Stomach (tissue), 4 donors: Measurements from ENCODE around the gene CDC16.

Source experiments
- EP300 ChIP-seq: sonication (generic); formaldehyde crosslinking; IDR thresholded peaks from one replicate; pipeline ENCODE4 v1.6.1; 2017; ENCODE audit warnings: antibody characterized with exemption
- POLR2A ChIP-seq, 4 donors: fragments of 450-650 bp; IDR thresholded peaks; one replicate each; pipeline ENCODE4 v1.6.1; 2016; ENCODE audit warnings: antibody characterized with exemption in 4 of 4, control low read depth in 2 of 4, mild to moderate bottlenecking in 1 of 4, moderate library complexity in 1 of 4
- POLR2AphosphoS5 ChIP-seq, 3 donors: sonication (generic); formaldehyde crosslinking; IDR thresholded peaks; one replicate each; pipeline ENCODE4 v1.6.1; 2016; ENCODE audit warnings: antibody characterized with exemption in 3 of 3
- TF ChIP-seq, protein P1 (sequence below), 7 experiments: fragments of 450-650 bp in 4 of 7; fragments of 200-600 bp in 3 of 7; sonication (generic) in 3 of 7; IDR thresholded peaks; one replicate each; pipeline ENCODE4 v1.5.1; 2016 to 2019; ENCODE audit warnings: antibody characterized with exemption in 7 of 7, control low read depth in 2 of 7, mild to moderate bottlenecking in 1 of 7

DNA sequence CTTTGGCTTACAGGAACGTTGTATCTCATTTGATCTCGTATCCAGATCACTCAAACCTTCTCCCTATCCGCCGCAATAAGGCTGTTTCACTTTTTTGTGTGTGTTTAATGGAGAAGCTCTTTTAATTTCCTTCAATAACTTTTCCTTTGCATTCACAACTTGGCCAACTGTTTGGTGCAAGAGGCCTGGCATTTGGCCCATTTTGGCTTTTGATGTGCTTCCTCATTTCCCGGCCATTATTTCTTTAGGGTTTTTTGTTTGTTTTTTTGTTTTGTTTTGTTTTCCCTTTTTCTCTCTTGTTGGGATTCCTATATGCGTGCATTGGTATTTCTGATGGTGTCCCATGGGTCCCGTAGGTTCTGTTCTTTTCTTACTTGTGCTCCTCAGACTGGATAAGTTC lies 40.6 kb downstream of the CDC16 start:
- TF ChIP-seq, protein P1, sequence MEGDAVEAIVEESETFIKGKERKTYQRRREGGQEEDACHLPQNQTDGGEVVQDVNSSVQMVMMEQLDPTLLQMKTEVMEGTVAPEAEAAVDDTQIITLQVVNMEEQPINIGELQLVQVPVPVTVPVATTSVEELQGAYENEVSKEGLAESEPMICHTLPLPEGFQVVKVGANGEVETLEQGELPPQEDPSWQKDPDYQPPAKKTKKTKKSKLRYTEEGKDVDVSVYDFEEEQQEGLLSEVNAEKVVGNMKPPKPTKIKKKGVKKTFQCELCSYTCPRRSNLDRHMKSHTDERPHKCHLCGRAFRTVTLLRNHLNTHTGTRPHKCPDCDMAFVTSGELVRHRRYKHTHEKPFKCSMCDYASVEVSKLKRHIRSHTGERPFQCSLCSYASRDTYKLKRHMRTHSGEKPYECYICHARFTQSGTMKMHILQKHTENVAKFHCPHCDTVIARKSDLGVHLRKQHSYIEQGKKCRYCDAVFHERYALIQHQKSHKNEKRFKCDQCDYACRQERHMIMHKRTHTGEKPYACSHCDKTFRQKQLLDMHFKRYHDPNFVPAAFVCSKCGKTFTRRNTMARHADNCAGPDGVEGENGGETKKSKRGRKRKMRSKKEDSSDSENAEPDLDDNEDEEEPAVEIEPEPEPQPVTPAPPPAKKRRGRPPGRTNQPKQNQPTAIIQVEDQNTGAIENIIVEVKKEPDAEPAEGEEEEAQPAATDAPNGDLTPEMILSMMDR (IDR thresholded peaks at IDR 0.05) = no peak
- TF ChIP-seq POLR2A (IDR thresholded peaks at IDR 0.05) (no peak), EP300 (no peak), POLR2AphosphoS5 (IDR thresholded peaks at IDR 0.05) (no peak)
